Fibroblast of villous mesenchyme (primary cell): ENCODE data around the gene DRD3. TPM values are rescaled to one million over a fixed set of nuclear protein-coding genes. Genes with fewer than 3 reads are reported as not detected.
A peak's percentile ranks its signal among the peaks of the same experiment; 100 is the strongest.

Experiments
- DNase-seq: peaks from one replicate; pipeline ENCODE4 v3.0.0-alpha.2; 2010; ENCODE audit warnings: low read depth
- H3K4me3 ChIP-seq: 2 replicates; pipeline ENCODE4 v1.5.1; 2011; ENCODE audit warnings: low read depth, mild to moderate bottlenecking, low read length
- total RNA-seq: library from RNA; depleted of rRNA; stranded (reverse); fragments of >200 nt; gene quantifications from 2 replicates; pipeline ENCODE4 v1.2.3, GENCODE V29; 2012
- TF ChIP-seq, protein P1 (sequence below): IDR thresholded peaks from 2 replicates; pipeline ENCODE4 v1.5.1; 2012; ENCODE audit warnings: low read depth, mild to moderate bottlenecking, low read length; ENCODE audit not compliant: insufficient read depth

DRD3 gene
- total RNA-seq, 1 donor = not detected

DNA sequence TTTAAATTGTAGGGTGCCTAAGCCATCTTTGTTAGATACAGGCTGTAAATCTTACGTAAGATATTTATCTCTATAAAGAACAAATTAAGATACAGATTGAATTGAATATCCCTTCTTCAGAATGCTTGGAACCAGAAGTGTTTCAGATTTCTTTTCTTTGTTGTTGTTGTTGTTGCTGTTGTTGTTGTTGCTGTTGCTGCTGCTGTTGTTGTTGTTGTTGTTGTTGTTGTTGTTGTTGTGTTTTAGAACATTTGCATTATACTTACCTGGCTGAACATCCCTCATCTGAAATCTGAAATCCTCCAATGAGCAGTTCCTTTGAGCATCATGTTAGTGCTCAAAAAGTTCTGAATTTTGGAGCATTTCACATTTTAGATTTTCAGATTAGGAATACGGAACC is 95.7 kb downstream of the DRD3 start:
- no peak for DNase-seq
- no peak overlapping the region for H3K4me3 ChIP-seq
- TF ChIP-seq, protein P1, sequence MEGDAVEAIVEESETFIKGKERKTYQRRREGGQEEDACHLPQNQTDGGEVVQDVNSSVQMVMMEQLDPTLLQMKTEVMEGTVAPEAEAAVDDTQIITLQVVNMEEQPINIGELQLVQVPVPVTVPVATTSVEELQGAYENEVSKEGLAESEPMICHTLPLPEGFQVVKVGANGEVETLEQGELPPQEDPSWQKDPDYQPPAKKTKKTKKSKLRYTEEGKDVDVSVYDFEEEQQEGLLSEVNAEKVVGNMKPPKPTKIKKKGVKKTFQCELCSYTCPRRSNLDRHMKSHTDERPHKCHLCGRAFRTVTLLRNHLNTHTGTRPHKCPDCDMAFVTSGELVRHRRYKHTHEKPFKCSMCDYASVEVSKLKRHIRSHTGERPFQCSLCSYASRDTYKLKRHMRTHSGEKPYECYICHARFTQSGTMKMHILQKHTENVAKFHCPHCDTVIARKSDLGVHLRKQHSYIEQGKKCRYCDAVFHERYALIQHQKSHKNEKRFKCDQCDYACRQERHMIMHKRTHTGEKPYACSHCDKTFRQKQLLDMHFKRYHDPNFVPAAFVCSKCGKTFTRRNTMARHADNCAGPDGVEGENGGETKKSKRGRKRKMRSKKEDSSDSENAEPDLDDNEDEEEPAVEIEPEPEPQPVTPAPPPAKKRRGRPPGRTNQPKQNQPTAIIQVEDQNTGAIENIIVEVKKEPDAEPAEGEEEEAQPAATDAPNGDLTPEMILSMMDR = no peak

DNA sequence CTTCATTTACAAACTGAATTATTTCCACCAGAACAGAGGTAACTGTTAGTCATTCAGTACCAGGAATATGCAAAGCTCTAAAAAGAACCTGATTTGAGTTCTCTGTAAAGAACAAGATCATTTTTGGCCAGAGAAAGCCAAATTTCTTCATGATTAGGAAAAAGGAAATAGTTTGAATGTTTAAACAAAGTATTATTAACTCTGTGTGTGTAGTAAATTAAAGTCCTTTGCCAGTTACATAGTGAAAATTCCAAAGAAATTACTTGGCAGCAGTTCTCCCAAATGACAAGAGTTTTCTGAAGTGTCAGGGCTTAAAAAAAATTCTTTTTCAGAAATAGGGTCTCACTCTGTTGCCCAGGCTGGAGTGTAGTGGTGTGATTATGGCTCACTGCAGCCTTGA is 97.8 kb downstream of the DRD3 start:
- H3K4me3 ChIP-seq = no peak overlapping the region
- TF ChIP-seq, protein P1 = no peak
- DNase-seq = no peak

DNA sequence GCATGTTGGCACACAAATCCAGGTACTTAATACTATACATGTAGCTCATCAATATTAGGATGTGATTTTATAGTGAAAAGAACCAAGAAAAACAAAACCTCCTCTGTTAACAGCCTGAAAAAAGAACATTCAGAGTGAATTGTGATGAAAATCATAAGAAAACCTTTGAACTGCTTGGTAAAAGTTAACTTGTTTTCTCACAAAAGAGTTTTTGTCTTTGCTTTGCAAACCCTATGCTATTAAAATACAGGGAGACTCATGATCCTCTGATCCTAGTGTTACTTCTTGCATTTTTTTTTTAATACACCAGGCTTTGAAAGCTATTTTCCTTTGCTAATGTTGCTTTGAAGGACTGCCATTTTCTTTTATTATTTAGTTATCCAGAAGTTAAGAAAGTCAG is 98.7 kb downstream of the DRD3 start:
- DNase-seq = no peak
- no peak overlapping the region for H3K4me3 ChIP-seq
- TF ChIP-seq, protein P1 = no peak

DNA sequence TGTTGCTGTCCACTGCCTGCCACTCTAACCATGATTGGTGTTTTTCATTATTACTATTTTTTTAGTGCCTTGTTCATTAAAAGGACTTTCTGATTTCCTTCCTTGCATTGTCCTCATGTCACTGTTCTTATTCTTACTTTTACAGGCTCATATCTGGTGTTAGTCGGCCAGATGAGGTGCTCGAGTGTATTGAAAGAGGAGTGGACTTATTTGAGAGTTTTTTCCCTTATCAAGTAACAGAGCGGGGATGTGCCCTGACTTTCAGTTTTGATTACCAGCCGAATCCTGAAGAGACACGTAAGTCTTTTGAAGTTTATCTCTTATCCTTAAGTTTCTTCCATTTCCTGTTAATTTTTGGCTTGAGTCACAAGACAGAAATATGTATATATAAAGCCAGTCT is 99.1 kb downstream of the DRD3 start:
- TF ChIP-seq, protein P1 = no peak
- H3K4me3 ChIP-seq = peak overlapping the region; percentile 2
- DNase-seq = peak; percentile 65

DNA sequence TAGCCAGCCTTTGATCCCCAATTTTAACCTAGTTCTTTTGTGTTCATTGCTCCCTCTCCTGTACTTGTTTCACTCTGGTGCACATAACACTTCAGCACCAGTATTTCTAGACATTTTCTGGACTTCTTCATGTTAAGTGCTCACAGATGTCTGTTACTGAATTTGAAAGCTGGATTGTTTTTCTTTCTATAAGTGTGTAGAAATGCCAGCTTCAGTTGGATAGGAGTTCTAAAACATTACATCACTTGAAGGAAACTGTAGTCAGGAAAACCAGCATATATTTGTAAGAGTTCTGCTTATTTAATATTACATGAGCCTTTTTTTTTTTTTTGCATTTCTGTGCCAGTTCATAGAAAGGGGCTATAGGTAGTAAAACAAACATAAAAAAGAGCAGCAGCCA is 100.7 kb downstream of the DRD3 start:
- no peak for DNase-seq
- TF ChIP-seq, protein P1 = no peak

More for the DNA sequence above, 100.7 kb downstream of the DRD3 start:
- no peak overlapping the region for H3K4me3 ChIP-seq

Other genes starting within 250 kb of the DRD3 start
- 0.32 and 0.43 TPM in 2 replicates for gene ZDHHC23, start 231.0 kb downstream of the DRD3 start, total RNA-seq
- gene CCDC191, start 122.5 kb downstream of the DRD3 start, total RNA-seq = 1.7 and 1.9 TPM in 2 replicates
- 20.3 and 22.9 TPM in 2 replicates for gene QTRT2, start 122.3 kb downstream of the DRD3 start, total RNA-seq
- under 0.01 TPM in 1 of 2 replicates, not detected in the other for gene ZNF80, start 58.5 kb upstream of the DRD3 start, total RNA-seq
- under 0.01 TPM in 1 of 2 replicates, not detected in the other for gene TIGIT, start 115.0 kb upstream of the DRD3 start, total RNA-seq